Endothelial cell of umbilical vein (primary cell): ENCODE data around the gene SLC46A1.

Source experiments
- CTCF ChIP-seq, 2 donors: IDR thresholded peaks; 1 replicate in 1 of 2; 2 replicates in 1 of 2; pipeline ENCODE4 v1.5.1; 2011; ENCODE audit warnings: low read length in 2 of 2, mild to moderate bottlenecking in 2 of 2, moderate library complexity in 2 of 2, control low read depth in 1 of 2, inconsistent platforms in 1 of 2, low read depth in 1 of 2; ENCODE audit not compliant: insufficient read depth in 1 of 2; ENCODE audit errors: extremely low read depth in 1 of 2
- EZH2 ChIP-seq: IDR thresholded peaks from 2 replicates; pipeline ENCODE4 v1.6.1; 2012; ENCODE audit warnings: borderline replicate concordance, low read depth, mild to moderate bottlenecking, moderate library complexity, low read length, inconsistent platforms; ENCODE audit not compliant: severe bottlenecking
- JUN ChIP-seq: IDR thresholded peaks from 2 replicates; pipeline ENCODE4 v1.6.1; 2011; ENCODE audit warnings: borderline replicate concordance, low read depth; ENCODE audit not compliant: insufficient read length, insufficient read depth
- MYC ChIP-seq: IDR thresholded peaks from one replicate; pipeline ENCODE4 v1.6.1; 2011; ENCODE audit warnings: mild to moderate bottlenecking, low read depth, low read length
- POLR2A ChIP-seq: IDR thresholded peaks from 2 replicates; pipeline ENCODE4 v1.6.1; 2012; ENCODE audit warnings: low read depth, mild to moderate bottlenecking, control low read depth, low read length
- POLR2AphosphoS5 ChIP-seq: IDR thresholded peaks from 2 replicates; pipeline ENCODE4 v1.6.1; 2012; ENCODE audit warnings: low read depth, mild to moderate bottlenecking, control low read depth, low read length, moderate library complexity; ENCODE audit not compliant: insufficient read depth
- TF ChIP-seq, protein P1 (sequence below): IDR thresholded peaks from 2 replicates; pipeline ENCODE4 v1.6.1; 2011; ENCODE audit not compliant: insufficient read depth, insufficient read length

DNA sequence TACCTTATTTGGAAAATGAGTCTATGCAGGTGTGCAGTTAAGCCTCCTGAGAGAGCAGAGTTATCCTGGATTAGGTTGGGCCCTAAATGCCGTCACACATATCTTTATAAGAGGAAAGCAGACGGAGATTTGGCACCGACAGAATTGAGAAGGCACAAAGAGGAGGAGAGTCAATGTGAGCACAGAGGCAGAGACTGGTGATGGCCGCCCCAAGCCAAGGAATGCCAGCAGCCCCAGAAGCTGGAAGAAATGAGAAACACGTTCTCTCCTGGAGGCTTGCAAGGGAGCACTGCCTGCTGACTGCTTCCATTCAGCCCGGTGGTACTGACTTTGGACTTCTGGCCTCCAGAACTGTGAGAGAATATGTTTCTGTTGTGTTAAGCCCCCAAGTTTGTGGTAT lies 3.2 kb downstream of the SLC46A1 start:
- TF ChIP-seq CTCF (IDR thresholded peaks at IDR 0.05; ENCODE audit: extremely low read depth in 1 of 2, insufficient read depth in 1 of 2, low read depth in 1 of 2, low read length in 2 of 2) = no peak
- TF ChIP-seq POLR2AphosphoS5 = no peak
- no peak for TF ChIP-seq EZH2
- no peak for TF ChIP-seq POLR2A
- no peak for TF ChIP-seq MYC
- TF ChIP-seq, protein P1, sequence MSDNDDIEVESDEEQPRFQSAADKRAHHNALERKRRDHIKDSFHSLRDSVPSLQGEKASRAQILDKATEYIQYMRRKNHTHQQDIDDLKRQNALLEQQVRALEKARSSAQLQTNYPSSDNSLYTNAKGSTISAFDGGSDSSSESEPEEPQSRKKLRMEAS = no peak
- TF ChIP-seq JUN = no peak
